SK-N-MC (cell line): Measurements from ENCODE around the gene ZNF639.

ENCODE experiments used
- EZH2 ChIP-seq: fragments of 200-600 bp; sonication (generic); IDR thresholded peaks from one replicate; pipeline ENCODE4 v1.6.1; 2017; ENCODE audit warnings: antibody characterized with exemption
- POLR2AphosphoS5 ChIP-seq: IDR thresholded peaks from 2 replicates; pipeline ENCODE4 v1.6.1; 2012; ENCODE audit warnings: mild to moderate bottlenecking, low read depth, low read length, borderline replicate concordance

- TF ChIP-seq POLR2AphosphoS5 (no peak), EZH2 (no peak)
Measured at GRCh38 chr3:179373938-179374337, 51.1 kb downstream of the ZNF639 start.
